NCI-H69 (cell line): ENCODE results near the gene PRKD1.
A peak's percentile ranks its signal among the peaks of the same experiment; 100 is the strongest.

ENCODE experiments used
- DNase-seq: peaks from one replicate; lab custom pipeline; 2025; lab: John Stamatoyannopoulos, UW

PRKD1 gene

DNA sequence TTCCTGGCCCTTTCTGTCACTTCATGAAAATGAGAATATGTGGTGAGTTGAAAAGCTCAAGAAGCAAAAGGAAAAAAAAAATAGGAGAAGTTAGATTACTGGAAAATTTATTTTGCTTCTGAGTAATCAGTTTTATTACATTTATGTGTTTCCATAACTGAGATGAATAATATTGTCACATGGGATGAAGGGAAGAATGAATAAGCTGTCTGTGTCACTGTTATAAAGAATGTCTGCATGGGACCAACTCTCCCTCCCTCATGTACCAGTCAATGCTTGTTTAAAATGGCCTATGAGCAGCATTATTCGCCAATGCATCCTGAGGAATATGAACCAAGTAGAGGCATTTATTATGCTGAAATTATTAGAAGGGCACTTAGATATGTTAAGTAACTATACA, 246.3 kb downstream of the PRKD1 start:
- DNase-seq = no peak

GRCh38 chr14:29674566-29675285, 252.9 kb downstream of the PRKD1 start:
- no peak for DNase-seq

GRCh38 chr14:29672831-29673230, 254.8 kb downstream of the PRKD1 start:
- no peak for DNase-seq

DNA sequence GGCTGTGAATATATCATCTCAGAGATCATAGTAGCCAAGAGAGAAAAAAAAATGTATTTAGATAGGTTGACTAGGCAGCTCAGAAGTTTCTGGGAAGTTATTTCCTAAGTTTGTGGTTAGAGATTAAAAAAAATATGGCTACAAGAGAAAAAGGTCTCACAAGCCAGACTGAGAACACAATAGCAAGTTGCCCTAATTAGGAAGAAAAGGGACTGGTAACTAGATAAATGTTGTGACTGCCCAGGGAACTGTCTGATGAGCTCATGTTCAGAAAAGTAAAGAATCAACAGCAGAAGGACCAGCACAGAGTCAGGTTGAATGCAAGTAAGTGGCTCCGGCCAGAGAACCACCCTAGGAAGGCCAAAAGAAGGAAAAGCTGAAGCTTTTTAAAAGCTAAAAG, 256.6 kb downstream of the PRKD1 start:
- peak; percentile 57 for DNase-seq

DNA sequence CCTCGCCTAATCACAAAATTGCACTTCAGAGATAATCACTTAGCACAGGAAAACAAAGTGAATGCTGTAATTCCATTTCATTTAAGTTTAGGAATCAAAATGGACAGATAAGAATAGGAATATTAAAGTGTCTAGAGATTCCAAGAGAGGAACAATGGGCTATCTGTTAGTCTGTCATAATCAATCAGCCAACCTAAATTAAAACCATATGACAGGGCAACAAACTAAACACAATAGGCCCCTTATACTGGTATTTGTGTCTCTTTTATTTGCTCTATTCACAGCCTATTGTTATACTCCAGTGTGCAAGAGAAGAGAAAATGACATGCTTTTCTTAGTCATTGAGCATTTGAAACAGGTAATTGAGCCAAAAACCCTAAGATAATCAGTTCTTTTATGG, 259.4 kb downstream of the PRKD1 start:
- peak; percentile 82 for DNase-seq

GRCh38 chr14:29664515-29664914, 263.1 kb downstream of the PRKD1 start:
- no peak for DNase-seq

DNA sequence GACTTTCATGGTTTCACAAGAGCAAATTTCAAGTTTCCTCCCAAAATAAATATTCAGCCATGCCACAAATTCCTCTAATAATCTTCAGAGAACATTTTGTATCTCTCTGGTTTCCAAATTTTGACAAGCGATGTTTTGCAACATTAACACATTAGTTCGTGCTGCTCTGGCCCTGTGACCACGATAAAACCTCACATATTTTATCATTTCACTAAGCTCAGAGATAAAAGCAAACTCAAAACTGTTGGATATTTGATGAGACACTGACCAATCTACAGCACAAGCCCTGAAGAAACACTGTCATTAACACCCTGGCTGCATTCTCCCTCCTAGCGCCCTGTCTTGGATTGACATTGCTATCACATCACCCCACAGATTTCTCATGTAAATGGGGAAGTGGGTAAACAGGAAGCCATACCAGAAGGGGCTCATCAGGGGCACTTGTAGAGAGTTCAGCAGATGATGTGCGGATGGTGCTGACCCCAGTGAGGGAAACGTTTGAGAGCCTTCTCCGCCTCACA, 264.3 kb downstream of the PRKD1 start:
- no peak for DNase-seq

- DNase-seq = peak; percentile 64
Measured at GRCh38 chr14:29654901-29655550, 272.6 kb downstream of the PRKD1 start.

GRCh38 chr14:29653303-29653702, 274.3 kb downstream of the PRKD1 start:
- no peak for DNase-seq

DNA sequence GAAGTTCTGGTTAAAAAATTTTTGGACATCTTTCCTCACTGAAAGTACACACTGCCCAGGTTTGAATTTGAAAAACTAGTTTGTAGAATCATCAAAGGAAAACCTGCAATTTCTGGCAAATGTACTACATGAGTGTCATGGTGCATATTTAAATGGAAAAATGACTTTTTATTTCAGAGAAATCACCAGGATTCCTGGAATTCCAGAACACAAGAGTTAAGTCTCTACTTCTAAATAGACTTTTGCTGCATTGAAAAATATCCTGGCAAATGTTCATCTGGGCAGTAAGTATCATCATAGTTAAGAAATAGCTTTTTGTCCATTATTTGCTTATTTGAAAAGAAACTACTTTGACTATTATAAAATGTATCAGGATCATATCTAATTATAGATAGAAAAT, 275.1 kb downstream of the PRKD1 start:
- no peak for DNase-seq

- DNase-seq = no peak
Measured at GRCh38 chr14:29650554-29651269, 276.9 kb downstream of the PRKD1 start.

GRCh38 chr14:29649170-29649569, 278.5 kb downstream of the PRKD1 start:
- DNase-seq = no peak

DNA sequence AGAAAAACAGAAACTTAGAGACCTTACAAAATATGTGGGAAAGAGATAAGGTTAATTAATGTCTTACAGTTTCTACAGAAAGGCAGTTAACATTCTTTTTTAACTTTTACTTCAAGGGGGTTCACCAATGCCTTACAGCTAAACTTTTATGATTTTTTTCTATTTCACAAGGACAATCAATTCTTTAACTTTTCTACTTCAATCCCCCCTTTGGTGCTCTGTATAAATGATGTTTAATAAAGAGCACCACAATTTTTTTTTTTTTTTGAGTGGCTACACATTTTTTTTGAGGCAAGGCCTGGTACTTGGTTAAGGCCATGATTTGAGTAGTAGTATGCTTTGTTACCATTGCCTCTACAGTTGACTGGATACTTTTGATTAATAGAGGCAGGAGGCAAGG, 279.6 kb downstream of the PRKD1 start:
- DNase-seq = peak; percentile 54

DNA sequence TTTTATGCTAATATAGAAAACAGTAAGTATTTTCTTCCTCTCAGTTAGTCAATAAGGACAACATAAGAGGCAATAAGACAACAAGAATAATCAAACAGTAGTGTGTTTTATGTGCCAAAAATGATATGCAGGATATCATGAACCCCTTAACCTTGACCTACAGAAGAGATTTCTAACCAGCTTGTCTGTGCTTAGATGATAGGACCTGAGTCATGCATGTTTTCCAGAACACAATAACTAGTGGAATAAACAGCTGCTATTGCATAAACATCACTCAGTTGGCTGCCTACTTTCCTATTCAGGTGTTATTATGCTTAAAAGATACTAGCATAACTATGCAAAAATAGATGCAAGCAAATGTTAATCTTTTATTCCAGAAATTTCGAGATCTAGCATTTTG, 282.5 kb downstream of the PRKD1 start:
- DNase-seq = no peak

DNA sequence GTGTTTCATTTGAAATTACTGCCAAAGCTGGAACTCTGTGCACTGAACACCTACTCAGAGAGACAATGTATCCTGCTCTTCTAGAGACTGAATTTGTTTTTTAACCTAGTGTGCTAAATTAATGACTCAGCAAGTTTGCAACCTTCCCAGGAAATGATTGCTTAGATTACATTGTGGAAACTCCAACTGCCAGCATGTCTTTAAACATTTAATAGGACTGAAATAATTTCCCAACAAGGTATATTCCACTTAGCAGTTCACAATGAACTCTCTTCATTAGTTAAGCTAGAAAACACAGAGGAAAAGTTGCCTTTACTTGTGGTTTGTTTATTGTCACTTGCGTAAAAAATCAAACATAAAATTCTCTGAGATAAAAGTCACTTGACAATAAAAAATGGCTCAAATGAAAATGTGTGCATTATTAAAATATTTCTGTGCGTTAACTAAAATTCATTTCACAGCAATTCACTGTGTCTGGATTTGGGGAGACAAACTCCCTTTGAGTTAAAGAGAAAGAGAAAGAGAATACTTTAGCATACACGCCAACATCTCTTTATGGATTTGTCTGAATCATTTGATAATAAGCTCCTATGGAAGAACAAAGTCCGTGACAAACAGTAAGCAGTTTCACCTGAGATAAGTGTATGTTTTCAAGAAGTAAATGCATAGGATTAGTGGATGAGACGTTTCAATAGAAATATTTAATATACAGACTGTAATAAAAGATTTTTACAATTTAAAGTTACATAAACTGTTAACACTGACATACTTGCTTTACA, 284.0 kb downstream of the PRKD1 start:
- peak; percentile 44 for DNase-seq

DNA sequence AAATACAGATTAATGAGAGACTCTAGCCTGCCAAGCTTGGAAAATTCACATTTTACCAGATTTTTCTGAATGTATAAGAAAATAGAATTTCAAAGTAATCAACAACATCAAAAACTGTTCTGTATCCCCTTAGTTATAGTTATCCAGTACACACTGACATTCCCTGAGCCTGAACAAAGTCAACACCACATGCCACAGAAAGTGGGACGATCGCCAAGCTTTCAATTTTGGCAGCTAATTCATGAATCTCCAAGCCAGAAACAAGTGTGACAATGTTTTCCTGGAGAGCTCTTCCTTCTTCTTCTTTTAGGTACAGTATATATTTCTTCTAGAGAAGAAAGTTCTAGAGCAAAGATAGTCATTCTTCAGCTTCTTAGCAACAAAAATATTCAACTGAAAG, 290.2 kb downstream of the PRKD1 start:
- DNase-seq = peak; percentile 85

DNA sequence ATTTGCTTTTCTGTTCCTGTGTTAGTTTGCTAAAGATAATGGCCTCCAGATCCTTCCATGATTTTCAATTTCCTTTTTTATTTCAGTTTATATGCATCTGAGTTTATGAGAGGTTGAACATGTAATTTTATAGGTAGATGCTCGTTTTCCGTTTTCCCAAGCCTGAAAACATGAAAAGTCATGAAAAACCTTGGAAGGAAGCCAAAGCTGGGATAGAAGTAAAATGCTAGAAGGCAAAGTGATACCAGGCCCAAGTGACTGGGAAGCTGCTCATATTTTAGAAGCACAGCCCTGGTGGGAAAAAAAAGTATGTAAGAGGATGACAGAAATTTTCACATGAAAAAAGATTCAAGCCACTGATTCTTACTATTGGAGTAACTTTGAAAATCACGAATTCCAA, 290.8 kb downstream of the PRKD1 start:
- DNase-seq = peak; percentile 69

GRCh38 chr14:29630566-29631160, 297.0 kb downstream of the PRKD1 start:
- DNase-seq = no peak

- no peak for DNase-seq
Measured at GRCh38 chr14:29629839-29630238, 297.8 kb downstream of the PRKD1 start.

GRCh38 chr14:29627137-29627536, 300.5 kb downstream of the PRKD1 start:
- peak; percentile 27 for DNase-seq

GRCh38 chr14:29618323-29619067, 309.2 kb downstream of the PRKD1 start:
- no peak for DNase-seq
